Measurements from ENCODE around the gene HMGN1.
"Not testable (repeated sequence)": the region's sequence is repeated elsewhere in the genome, so short reads cannot be mapped to it uniquely, and the experiment has no call there.

The HMGN1 gene

DNA sequence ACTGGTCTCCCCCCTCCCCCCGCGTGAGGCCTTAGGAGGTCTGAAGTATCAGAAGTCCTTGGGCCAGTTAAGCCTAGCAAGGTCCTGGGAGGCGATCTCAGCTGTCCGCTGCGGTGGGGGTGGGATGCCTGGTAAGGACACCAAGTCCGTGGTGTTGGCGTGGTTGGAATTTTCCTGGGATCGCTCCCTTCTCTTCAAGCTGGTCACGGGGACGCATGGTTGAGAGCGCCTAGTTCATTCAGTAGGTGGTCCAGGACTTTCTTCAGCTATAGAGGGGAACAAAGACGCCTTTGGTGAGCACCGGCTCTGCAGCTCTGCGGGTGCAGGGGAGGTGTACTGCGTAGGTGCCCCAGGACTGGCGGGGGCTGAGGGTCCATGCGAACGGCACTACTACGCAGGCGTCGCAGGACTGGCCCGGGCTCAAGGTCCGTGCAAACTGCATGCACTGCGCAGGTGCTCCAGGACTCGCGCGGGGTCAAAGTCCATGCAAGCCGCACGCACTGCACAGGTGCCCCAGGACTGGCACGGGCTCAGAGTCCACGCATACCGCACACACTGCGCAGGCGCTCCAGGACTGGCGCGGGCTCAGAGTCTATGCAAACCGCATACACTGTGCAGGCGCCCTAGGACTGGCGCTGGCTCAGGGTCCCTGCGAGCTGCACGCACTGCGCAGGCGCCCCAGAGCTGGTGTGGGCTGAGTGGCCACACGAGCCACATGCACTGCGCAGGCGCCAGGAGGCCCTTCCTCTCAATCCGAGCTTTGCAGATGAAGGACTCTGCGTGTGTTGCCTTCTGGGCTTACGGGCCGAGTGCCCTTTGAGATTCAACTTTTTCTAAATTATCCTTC is 36.6 kb upstream of the HMGN1 start:
- no peaks in the 10 kb centered on the region for H3K27me3 ChIP-seq (ENCODE audit: insufficient read depth, low read length)
- 0 out of 2 replicates have a peak, but pooled peaks cover under 1% of the 10 kb centered on the region for H3K36me3 ChIP-seq (ENCODE audit: insufficient read depth, low read length)
- H3K4me3 ChIP-seq (ENCODE audit: low read length) = no peak overlapping the region
- H3K27ac ChIP-seq (ENCODE audit: low read depth, low read length) = no peak overlapping the region
- peaks cover 11% of the 10 kb centered on the region for H3K4me1 ChIP-seq (ENCODE audit: insufficient read depth, low read length)
- no peaks in the 10 kb centered on the region for H3K9me3 ChIP-seq (ENCODE audit: insufficient read depth, low read depth, low read length)
- WGBS = 94% methylated on average over 50 of the region's 50 CpGs
- no peak overlapping the region for H3K9ac ChIP-seq (ENCODE audit: low read depth, low read length)

DNA sequence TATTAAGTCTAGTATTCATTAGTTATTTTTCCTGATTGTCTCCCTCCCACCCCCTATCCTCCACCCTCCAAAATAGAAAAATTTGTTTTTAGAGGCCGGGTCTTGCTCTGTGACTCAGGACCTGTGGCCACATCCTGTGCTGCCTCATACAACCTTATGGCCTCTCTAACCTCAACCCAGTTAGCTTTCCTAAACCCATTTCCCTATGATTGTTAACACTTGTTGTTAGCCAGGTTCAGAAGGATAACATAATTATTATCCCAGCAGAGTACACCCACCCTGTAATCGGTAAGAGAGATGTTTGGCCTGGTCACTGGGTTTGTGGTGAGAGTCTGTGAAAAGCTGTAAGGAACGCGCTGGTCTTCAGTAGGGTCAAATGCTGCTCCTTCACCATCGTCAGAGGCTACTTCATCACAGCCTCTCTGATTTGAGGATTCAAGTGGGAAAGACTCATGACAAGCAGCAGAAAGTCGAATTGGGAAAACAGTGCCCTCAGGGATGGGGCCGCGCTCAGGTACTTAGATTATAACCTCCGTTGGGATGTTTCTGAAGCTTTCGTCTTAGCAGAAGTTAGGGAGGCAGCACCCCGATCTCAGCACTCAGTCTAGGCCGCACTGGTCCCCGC is 35.9 kb upstream of the HMGN1 start:
- Histone ChIP-seq H3K36me3 (ENCODE audit: insufficient read depth, low read length) (no peaks in the 10 kb centered on the region), H3K9ac (ENCODE audit: low read depth, low read length) (no peak overlapping the region), H3K27ac (ENCODE audit: low read depth, low read length) (no peak overlapping the region), H3K9me3 (ENCODE audit: insufficient read depth, low read depth, low read length) (no peaks in the 10 kb centered on the region), H3K27me3 (ENCODE audit: insufficient read depth, low read length) (no peaks in the 10 kb centered on the region), H3K4me3 (ENCODE audit: low read length) (no peak overlapping the region), H3K4me1 (ENCODE audit: insufficient read depth, low read length) (peaks cover 13% of the 10 kb centered on the region)
- WGBS = 93% methylated on average over 13 of the region's 13 CpGs

DNA sequence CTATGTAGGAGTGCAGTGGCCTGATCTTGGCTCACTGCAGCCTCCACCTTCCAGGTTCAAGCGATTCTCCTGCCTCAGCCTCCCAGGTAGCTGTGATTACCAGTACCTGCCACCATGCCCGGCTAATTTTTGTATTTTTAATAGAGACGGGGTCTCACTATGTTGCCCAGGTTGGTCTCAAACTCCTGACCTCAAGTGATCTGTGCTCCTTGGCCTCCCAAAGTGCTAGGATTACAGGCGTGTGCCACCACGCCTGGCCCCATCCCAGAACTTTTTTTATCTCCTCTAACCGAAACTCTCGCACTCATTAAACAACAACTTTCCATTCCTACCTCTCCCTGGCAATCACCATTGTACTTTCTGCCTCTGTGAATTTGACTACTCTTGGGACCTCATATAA is 33.2 kb upstream of the HMGN1 start:
- peaks cover 14% of the 10 kb centered on the region for H3K4me1 ChIP-seq (ENCODE audit: insufficient read depth, low read length)
- H3K36me3 ChIP-seq (ENCODE audit: insufficient read depth, low read length); H3K4me3 ChIP-seq (ENCODE audit: low read length); H3K27me3 ChIP-seq (ENCODE audit: insufficient read depth, low read length); H3K9ac ChIP-seq (ENCODE audit: low read depth, low read length); H3K9me3 ChIP-seq (ENCODE audit: insufficient read depth, low read depth, low read length); H3K27ac ChIP-seq (ENCODE audit: low read depth, low read length): not testable (repeated sequence)
- WGBS = 94% methylated on average over 7 of the region's 7 CpGs

DNA sequence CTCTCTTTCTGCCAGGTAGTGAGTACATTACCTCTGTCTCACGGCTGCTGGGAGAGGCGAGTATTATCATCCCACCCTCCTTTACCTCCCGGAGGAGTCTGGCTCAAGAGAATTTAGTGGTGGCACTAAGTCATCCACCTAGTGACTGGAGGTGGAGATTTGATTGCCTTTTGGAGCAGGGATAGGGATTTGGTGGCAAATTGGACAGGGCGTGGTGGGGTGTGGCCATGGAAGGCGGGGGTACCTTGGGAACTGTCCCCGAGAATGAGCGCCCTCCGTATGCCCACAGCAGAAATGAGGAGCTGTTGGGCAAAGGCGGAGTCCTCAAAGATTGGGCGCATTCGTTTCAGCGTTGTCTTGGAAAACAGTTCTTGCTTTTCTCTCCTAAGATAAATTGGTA is 32.1 kb upstream of the HMGN1 start:
- no peaks in the 10 kb centered on the region for H3K9me3 ChIP-seq (ENCODE audit: insufficient read depth, low read depth, low read length)
- H3K9ac ChIP-seq (ENCODE audit: low read depth, low read length) = 0 out of 2 replicates have a peak overlapping the region, but pooled peaks have one; percentile 50
- H3K4me1 ChIP-seq (ENCODE audit: insufficient read depth, low read length) = peaks cover 17% of the 10 kb centered on the region
- H3K27me3 ChIP-seq (ENCODE audit: insufficient read depth, low read length) = no peaks in the 10 kb centered on the region
- no peak overlapping the region for H3K27ac ChIP-seq (ENCODE audit: low read depth, low read length)
- H3K36me3 ChIP-seq (ENCODE audit: insufficient read depth, low read length) = no peaks in the 10 kb centered on the region
- H3K4me3 ChIP-seq (ENCODE audit: low read length) = peak overlapping the region; percentile 76
- 39% methylated on average over 12 of the region's 12 CpGs for WGBS

DNA sequence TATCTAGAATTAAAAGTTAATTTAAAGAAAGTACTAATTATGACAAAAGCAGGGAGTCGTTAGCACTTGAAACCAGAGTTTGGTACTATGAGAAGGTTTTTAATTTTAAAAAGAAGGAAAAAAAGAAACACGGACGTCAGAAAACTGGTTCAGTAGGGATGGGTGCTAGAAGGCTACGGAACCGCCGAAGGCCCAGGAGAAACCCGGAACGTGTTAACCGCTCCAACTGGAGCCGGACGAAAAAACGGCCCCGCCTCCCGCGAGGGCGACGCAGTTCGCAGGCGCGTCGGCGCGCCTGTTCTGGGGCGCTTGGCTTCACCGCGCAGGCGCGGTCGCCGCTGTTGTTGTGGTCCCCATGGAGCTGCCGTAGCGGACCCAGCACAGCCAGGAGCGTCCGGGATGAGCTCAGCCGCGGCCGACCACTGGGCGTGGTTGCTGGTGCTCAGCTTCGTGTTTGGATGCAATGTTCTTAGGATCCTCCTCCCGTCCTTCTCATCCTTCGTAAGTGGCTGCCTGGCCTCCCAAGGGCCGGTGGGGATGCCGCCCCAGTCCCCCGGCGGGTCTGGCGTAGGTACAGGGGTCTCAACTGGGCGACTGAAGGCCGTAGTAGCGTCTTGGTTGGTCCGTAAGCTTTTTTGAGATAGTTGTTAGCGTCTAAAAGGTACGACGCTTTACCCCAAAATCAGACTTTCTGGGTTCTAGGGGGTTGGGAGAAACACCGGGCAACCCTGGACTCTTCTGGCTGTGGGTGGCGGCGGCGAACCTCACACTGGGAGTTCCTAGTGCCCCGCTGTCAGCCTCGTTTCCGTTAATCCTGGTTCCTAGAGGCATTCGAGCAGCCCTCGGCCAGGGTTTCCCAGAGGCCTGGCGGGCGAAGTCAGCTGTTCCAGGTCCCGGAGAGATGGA is 31.4 kb upstream of the HMGN1 start:
- no peaks in the 10 kb centered on the region for H3K9me3 ChIP-seq (ENCODE audit: insufficient read depth, low read depth, low read length)

DNA sequence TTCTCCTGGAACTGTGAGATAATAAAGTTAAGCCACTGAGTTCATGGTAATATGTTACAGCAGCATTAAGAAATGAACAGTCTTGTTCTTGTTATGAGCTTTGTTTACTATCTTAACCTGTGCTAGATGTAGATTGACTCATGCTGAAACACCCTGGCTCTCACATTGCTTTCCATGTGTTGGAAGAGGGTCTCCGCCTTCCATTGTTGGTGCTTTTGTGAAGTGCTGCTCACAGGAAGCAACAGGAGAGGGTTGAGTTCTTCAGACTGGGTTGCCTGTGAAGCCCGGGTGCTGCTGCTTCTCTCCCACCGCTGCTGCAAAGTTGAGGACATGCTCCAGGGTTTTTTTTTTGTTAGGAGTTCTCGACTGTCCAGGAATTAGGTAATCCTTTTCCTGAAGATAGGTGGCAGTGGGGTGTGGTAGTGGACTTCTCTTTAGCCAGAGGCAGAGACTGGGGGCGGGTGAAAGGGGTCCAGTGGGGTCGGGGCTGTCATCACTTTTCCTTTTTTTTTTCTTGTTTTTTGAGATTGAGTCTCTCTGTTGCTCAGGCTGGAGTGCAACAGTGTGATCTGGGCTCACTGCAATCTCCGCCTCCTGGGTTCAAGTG is 28.7 kb upstream of the HMGN1 start:
- Histone ChIP-seq H3K36me3 (ENCODE audit: insufficient read depth, low read length) (no peaks in the 10 kb centered on the region), H3K4me3 (ENCODE audit: low read length) (no peak overlapping the region), H3K9me3 (ENCODE audit: insufficient read depth, low read depth, low read length) (no peaks in the 10 kb centered on the region), H3K4me1 (ENCODE audit: insufficient read depth, low read length) (peaks cover 17% of the 10 kb centered on the region; the same call in 1 of the 2 replicates), H3K9ac (ENCODE audit: low read depth, low read length) (no peak overlapping the region), H3K27ac (ENCODE audit: low read depth, low read length) (no peak overlapping the region), H3K27me3 (ENCODE audit: insufficient read depth, low read length) (no peaks in the 10 kb centered on the region)
- WGBS = 69% methylated on average over 7 of the region's 7 CpGs

More for the DNA sequence above, 31.4 kb upstream of the HMGN1 start:
- Histone ChIP-seq H3K4me1 (ENCODE audit: insufficient read depth, low read length) (peaks cover 17% of the 10 kb centered on the region; the same call in 1 of the 2 replicates), H3K27me3 (ENCODE audit: insufficient read depth, low read length) (no peaks in the 10 kb centered on the region), H3K9ac (ENCODE audit: low read depth, low read length) (peak overlapping the region; percentile 50), H3K36me3 (ENCODE audit: insufficient read depth, low read length) (no peaks in the 10 kb centered on the region), H3K27ac (ENCODE audit: low read depth, low read length) (peak overlapping the region; percentile 54; the same call in 1 of the 2 replicates), H3K4me3 (ENCODE audit: low read length) (peak overlapping the region; percentile 76)
- 1% methylated on average over 65 of the region's 65 CpGs for WGBS

DNA sequence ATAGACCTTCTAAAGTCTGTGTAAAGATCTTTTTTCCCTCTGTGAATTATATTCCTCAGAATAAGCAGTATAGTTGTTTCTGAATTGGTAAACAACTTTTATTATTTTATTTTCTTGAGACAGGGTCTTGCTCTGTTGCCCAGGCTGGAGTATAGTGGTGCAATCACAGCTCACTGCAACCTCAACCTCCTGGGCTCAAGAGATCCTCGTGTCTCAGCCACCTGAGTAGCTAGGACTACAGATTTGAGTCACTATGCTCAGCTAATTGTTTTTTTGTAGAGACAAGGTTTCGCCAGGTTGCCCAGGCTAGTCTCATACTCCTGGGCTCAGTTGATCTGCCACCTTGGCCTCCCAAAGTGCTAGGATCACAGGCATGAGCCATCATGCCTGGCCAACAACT is 26.6 kb upstream of the HMGN1 start:
- 90% methylated on average over 2 of the region's 2 CpGs for WGBS
- no peak overlapping the region for H3K4me3 ChIP-seq (ENCODE audit: low read length)
- no peaks in the 10 kb centered on the region for H3K36me3 ChIP-seq (ENCODE audit: insufficient read depth, low read length)
- no peaks in the 10 kb centered on the region for H3K27me3 ChIP-seq (ENCODE audit: insufficient read depth, low read length)
- H3K9ac ChIP-seq (ENCODE audit: low read depth, low read length) = no peak overlapping the region
- no peak overlapping the region for H3K27ac ChIP-seq (ENCODE audit: low read depth, low read length)
- no peaks in the 10 kb centered on the region for H3K9me3 ChIP-seq (ENCODE audit: insufficient read depth, low read depth, low read length)
- H3K4me1 ChIP-seq (ENCODE audit: insufficient read depth, low read length) = 0 out of 2 replicates have a peak, but pooled peaks cover 11% of the 10 kb centered on the region

DNA sequence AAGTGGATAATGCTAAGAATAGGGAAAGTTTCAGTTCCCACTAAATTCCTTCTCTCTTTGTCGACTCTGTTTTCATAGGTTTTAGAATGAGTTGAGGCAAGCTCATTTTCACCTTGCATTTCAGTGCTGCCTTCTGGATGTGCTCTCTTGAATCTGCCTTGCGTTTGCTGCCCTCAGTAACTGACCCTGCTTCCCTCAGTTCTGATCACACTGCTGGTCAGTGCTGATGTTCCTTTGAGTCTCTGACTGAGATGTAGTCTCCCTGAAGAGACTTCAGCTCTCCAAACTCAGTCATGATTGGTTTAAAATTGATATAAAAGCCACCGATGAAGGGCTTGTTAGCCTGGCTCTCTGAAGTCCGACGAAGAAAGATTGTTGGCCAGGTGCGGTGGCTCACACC is 25.2 kb upstream of the HMGN1 start:
- no peaks in the 10 kb centered on the region for H3K9me3 ChIP-seq (ENCODE audit: insufficient read depth, low read depth, low read length)
- H3K36me3 ChIP-seq (ENCODE audit: insufficient read depth, low read length) = no peaks in the 10 kb centered on the region
- H3K4me3 ChIP-seq (ENCODE audit: low read length) = no peak overlapping the region
- H3K4me1 ChIP-seq (ENCODE audit: insufficient read depth, low read length) = 0 out of 2 replicates have a peak, but pooled peaks cover 7% of the 10 kb centered on the region
- no peak overlapping the region for H3K27ac ChIP-seq (ENCODE audit: low read depth, low read length)
- 84% methylated on average over 6 of the region's 6 CpGs for WGBS
- no peak overlapping the region for H3K9ac ChIP-seq (ENCODE audit: low read depth, low read length)
- no peaks in the 10 kb centered on the region for H3K27me3 ChIP-seq (ENCODE audit: insufficient read depth, low read length)

DNA sequence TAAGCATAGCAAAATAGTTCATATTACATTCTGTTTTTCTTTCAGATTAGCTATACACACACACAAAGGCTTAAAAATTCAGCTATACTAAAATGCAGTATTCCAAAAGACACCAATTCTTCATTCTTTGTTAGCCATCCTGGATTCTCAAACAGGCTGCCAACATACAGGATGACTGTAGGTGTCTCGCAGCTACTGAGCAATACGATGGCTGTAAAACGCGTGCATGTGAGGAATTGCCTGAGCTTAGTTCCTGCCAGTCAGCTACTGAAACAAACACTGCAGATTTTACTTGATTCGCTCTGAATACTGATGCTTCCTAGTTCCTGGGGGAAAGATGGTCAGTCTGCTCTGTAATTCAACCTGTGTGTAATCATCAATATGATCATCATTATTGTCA is 24.7 kb upstream of the HMGN1 start:
- no peaks in the 10 kb centered on the region for H3K9me3 ChIP-seq (ENCODE audit: insufficient read depth, low read depth, low read length)
- no peak overlapping the region for H3K9ac ChIP-seq (ENCODE audit: low read depth, low read length)
- no peaks in the 10 kb centered on the region for H3K36me3 ChIP-seq (ENCODE audit: insufficient read depth, low read length)
- 0 out of 2 replicates have a peak, but pooled peaks cover 7% of the 10 kb centered on the region for H3K4me1 ChIP-seq (ENCODE audit: insufficient read depth, low read length)
- 54% methylated on average over 5 of the region's 5 CpGs for WGBS
- H3K27ac ChIP-seq (ENCODE audit: low read depth, low read length) = no peak overlapping the region
- H3K27me3 ChIP-seq (ENCODE audit: insufficient read depth, low read length) = no peaks in the 10 kb centered on the region
- H3K4me3 ChIP-seq (ENCODE audit: low read length) = no peak overlapping the region

DNA sequence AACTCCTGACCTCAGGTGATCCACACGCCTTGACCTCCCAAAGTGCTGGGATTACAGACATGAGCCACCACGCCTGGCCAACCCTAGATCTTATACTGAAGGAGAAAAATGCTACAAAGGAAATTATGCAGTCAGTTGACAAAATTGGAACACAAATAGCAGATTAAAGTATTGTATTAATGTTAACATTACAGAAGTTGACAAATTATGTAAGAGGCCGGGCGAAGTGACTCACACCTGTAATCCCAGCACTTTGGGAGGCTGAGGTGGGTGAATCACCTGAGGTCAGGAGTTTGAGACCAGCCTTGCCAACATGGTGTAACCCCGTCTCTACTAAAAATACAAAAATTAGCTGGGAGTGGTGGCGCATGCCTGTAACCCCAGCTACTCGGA is 21.0 kb upstream of the HMGN1 start:
- WGBS = 89% methylated on average over 7 of the region's 7 CpGs
- H3K9me3 ChIP-seq (ENCODE audit: insufficient read depth, low read depth, low read length); H3K27ac ChIP-seq (ENCODE audit: low read depth, low read length); H3K4me3 ChIP-seq (ENCODE audit: low read length); H3K36me3 ChIP-seq (ENCODE audit: insufficient read depth, low read length); H3K4me1 ChIP-seq (ENCODE audit: insufficient read depth, low read length); H3K9ac ChIP-seq (ENCODE audit: low read depth, low read length); H3K27me3 ChIP-seq (ENCODE audit: insufficient read depth, low read length): not testable (repeated sequence)

Data from HUES64 (cell line).